HG02623 (cell line): ENCODE results near the gene TMEM82.
A peak's percentile ranks its signal among the peaks of the same experiment; 100 is the strongest.
"Not testable (repeated sequence)": the region's sequence is repeated elsewhere in the genome, so short reads cannot be mapped to it uniquely, and the experiment has no call there.

ENCODE experiments used
- ATAC-seq: cut with Tn5 transposase; IDR thresholded peaks from one replicate; pipeline ENCODE4 v1.9.1; 2021; ENCODE audit warnings: moderate library complexity; ENCODE audit not compliant: unreplicated experiment

Gene TMEM82

DNA sequence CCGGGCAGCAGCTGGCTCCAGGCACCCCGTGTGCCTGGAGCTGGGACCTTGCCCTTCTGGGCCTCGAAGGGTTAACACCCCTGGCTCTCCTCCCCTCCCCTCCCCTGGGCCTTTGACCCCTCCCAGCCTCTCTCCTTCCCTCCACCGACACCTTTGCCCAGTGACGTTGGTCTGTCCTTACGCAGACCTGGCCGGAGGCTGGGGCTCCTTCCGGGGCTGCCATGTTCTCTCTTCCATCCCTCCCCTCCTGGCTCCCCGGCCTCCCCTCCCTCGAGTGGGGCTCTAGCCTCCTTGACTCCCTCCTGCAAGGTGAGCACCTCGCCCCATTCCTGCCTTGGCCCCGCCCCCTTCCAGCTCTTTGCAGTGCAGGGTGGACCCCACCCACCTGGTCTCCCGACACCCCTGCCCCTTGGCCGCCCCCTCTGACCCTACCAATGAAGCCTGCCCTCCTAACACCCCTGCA is at the start of gene TMEM82:
Gene TMEM82, plus strand, starts transcription at position 161 of the 463 bp plus-strand sequence. Its CDS starts 61 bp downstream, at position 222.
- ATAC-seq = no peak

DNA sequence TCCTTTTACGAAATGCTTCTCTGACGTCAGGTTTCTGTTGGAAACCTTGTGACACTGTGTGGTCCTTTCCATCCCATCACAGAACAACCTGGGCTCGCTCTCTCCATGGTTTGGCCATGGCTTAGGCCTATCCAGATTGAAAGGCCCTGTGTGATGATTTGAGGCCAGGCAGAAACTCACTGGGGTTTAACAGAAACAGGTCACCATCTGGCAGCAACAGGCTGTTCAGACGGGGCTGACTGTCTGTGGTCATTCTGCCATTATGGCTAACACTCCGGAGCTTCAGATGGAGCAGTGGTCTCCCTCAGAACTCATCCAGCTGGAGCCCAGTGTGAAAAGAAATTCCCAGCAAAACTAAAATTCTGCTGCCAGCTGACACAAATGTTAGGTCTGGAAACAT is 48.9 kb upstream of the TMEM82 start:
- ATAC-seq = no peak

DNA sequence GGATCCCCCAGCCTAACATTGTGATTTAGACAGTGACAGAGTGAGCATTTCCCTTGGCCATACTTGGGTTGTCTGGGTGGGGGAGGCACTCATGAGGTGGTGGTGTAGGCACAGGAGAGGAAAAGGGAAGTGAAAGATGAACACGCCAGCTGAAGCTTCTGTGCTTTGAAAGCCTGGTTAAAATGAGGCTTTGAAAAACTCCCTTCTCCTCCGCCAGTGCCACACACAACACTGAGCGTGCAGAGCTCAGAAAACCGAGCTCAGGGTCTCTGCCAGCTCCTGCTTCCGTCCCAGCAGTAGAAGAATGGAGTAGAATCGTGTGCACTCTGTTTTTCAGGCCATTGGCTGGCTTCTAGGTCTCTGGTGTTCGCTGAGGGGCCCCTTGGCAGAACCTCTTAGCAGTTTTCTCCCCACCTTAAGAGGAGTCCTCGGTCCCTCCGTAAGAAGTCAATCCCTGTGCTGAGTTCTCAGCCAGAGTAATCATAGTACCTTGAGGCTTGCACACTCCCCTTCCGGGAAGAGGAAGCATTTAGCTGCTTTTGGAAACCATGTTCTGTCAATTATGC is 45.3 kb upstream of the TMEM82 start:
- ATAC-seq = peak; percentile 83

- no peak for ATAC-seq
These were observed 44.1 kb upstream of the TMEM82 start for GRCh38 chr1:15698201-15698600.

DNA sequence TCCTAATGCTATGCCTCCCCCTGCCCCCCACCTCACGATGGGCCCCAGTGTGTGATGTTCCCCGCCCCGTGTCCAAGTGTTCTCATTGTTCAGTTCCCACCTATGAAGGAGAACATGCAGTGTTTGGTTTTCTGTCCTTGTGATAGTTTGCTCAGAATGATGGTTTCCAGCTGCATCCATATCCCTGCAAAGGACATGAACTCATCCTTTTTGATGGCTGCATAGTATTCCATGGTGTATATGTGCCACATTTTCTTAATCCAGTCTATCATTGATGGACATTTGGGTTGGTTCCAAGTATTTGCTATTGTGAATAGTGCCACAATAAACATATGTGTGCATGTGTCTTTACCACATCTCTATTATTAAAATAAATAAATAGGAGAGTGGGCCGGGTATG is 43.0 kb upstream of the TMEM82 start:
- not testable (repeated sequence) for ATAC-seq

GRCh38 chr1:15700508-15700907 is 41.8 kb upstream of the TMEM82 start:
- no peak for ATAC-seq

DNA sequence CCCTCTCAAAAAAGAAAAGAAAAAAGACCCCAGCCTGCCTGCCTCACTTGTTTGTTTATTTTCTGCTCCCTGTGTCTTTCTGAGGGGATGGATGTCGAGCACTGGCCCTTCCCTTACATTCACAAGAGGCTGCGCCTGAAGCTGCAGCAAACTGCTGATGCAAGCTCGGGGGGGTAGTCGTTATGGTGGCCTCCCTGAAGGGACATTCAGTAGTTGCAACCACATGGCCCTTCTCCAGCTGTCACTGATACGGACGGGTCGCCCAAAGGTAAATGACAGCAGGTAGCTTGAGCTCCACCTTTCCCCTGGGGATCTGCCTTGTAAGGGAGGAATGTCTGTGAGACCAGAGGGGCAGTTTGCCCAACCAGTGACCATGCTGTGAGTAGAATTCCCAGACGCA is 40.5 kb upstream of the TMEM82 start:
- ATAC-seq = no peak

GRCh38 chr1:15702722-15703550 is 39.4 kb upstream of the TMEM82 start:
- no peak for ATAC-seq

DNA sequence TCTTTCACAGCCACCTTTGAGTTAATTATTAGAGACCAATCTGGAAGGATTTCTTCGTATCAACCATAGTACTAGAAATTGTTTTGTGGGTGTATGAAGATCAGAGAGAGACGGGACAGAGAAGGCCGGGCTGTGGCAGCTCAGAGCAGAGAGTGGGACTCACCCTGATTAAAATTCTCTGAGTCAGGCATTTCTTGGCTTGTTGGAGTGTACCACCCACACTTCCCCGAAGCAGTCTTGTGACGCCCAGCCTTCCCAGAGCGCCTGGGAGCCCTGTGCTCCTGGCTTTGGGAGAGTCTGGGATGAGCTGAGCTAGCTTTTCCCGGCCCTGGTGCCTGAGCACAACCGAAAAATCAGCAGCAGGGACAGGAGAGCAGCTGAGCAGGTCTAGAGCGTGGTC is 38.7 kb upstream of the TMEM82 start:
- ATAC-seq = no peak

DNA sequence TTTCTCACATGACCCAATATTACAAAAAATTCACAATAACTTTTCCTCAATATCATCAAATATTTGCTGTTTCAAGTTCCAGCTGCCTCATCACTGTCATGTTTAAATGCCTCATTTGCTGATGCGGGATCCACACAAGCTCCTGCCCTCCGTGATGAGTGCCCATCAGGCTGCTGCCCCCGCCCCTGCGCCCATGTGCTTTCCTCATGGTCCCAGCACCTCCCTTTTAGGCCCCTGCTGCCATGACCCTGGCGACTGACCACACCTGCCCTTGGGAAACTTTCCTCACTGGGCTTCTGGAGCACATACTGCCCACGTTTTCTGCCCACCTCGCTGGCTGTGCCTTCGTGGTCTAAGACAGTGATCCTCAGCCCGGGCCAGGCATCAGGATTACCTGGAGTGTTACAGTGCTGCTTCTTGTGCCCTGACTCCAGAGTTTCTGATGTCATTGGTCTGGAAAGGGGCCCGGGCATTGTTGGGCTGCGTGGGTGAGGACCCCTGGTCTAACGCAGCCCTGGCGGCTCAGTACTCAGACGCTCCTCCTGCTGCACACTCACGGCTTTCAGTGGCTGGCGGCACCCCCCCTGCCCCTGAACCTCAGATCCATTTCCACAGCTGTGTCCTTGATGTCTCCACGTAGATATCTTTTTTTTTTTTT is 37.6 kb upstream of the TMEM82 start:
- no peak for ATAC-seq

GRCh38 chr1:15705184-15705566 is 37.1 kb upstream of the TMEM82 start:
- no peak for ATAC-seq

DNA sequence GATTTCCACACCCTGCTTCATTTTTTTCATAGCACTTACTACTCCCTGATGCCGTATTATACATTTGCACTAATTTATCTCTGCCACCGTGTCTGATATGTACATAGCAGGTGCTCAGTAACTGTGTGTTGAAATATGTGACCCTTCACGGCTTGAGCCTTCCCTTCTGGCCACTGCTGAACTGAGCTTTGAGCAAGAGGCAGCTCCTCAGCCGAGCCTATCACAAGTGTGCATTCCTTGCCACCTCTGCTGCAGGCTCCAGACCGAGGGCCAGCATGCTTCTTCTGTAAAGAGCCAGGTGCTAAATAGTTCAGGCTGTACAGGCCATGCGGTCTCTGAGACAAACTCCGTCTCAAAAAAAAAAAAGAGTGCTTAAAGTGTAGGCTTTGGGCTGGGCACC is 35.5 kb upstream of the TMEM82 start:
- no peak for ATAC-seq

GRCh38 chr1:15707239-15707925 is 34.9 kb upstream of the TMEM82 start:
- ATAC-seq = no peak

GRCh38 chr1:15708486-15709137 is 33.7 kb upstream of the TMEM82 start:
- ATAC-seq = no peak

DNA sequence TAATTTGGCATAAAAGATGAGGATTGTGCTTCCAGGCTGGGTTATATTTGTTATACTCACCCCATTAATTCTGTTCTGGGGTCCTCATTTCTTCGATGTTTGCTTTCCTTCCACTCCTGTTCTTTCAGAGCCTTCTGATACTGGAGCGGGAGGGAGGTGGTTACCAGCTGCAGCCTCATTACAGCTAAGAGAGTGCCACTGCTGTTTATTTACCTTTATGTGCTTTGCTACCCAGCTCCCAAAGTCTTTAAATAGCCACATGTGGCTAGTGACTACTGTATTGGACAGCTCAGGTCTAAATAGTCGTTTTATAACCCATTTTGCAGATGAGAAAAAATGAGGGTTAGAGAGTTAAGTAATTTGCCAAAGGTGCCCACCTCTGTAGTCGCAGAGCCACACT is 33.1 kb upstream of the TMEM82 start:
- ATAC-seq = no peak

- no peak for ATAC-seq
These were observed 30.1 kb upstream of the TMEM82 start for GRCh38 chr1:15712168-15712567.

- ATAC-seq = no peak
These were observed 27.7 kb upstream of the TMEM82 start for GRCh38 chr1:15714406-15715136.

DNA sequence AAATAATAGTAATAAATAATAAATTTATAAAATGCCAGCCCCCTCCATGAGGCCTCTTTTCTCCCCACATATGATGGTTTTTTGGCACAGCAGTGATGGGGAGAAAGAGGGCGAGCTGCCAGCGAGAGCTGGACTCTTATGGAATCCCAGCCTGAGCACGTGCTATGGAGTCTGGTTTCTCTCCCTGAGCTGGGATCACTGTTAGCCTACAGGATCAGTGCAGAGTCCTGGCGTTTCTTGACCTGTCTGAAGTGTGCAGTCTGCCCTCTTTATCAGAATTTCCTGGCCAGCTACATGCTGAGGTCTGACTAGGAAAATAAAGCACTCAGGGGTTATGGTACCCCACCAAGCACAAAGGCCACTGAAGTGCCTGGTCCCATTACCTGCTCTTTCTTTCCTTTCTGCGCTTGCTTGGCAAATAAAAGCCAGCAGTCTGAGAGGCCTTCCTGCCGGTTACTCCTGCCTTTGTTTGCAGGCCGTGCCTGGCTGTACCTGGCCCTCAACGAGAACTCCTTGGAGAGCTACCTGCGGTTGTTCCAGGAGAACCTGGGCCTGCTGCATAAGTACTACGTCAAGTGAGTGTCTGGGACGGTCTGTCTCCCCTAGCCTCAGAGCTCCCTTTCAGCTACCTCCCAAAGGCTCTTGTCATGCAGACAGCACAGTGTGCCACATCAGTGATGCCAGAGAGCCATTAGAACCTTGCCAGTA is 24.7 kb upstream of the TMEM82 start:
- ATAC-seq = no peak

- no peak for ATAC-seq
These were observed 24.1 kb upstream of the TMEM82 start for GRCh38 chr1:15718199-15718601.
